WTC11 (cell line): ENCODE results near the gene HNRNPLL. TPM values are rescaled to one million over a fixed set of nuclear protein-coding genes. Genes with fewer than 3 reads are reported as not detected.

Experiments used
- ATAC-seq: fragments of 200-7000 bp; cut with Tn5 transposase; 2 replicates; pipeline ENCODE4 v1.10.0; 2021; ENCODE audit warnings: mild to moderate bottlenecking, moderate library complexity
- CTCF ChIA-PET: fragments of 300-600 bp; sonication (Branson Sonifier 250); formaldehyde crosslinking; loops from one replicate; lab custom pipeline; 2021; ENCODE audit warnings: antibody characterized with exemption; lab: Charles Lee
- POLR2A ChIA-PET: fragments of 350-600 bp; sonication (Branson Sonifier 250); formaldehyde crosslinking; loops from one replicate; lab custom pipeline; 2021; ENCODE audit warnings: antibody characterized with exemption; lab: Charles Lee
- DNase-seq: peaks from one replicate; pipeline ENCODE4 v3.0.0; 2021; ENCODE audit warnings: low spot score
- H3K27ac Mint-ChIP-seq: 2 replicates; pipeline ENCODE4 v1.8.0; 2021; ENCODE audit warnings: mixed read lengths
- H3K27me3 Mint-ChIP-seq: 2 replicates; pipeline ENCODE4 v1.8.0; 2021; ENCODE audit warnings: low read depth, mild to moderate bottlenecking, moderate library complexity, mixed read lengths
- H3K36me3 Mint-ChIP-seq: 2 replicates; pipeline ENCODE4 v1.8.0; 2021; ENCODE audit warnings: mixed read lengths
- H3K4me1 Mint-ChIP-seq: 2 replicates; pipeline ENCODE4 v1.8.0; 2022; ENCODE audit warnings: mixed read lengths
- H3K4me3 Mint-ChIP-seq: 2 replicates; pipeline ENCODE4 v1.8.0; 2021; ENCODE audit warnings: mild to moderate bottlenecking, moderate library complexity, mixed read lengths
- H3K9me3 Mint-ChIP-seq: 2 replicates; pipeline ENCODE4 v1.8.0; 2021; ENCODE audit warnings: mixed read lengths
- ATF2 ChIP-seq: sonication (generic); formaldehyde crosslinking; IDR thresholded peaks from 2 replicates; pipeline ENCODE4 v1.8.1; 2022; ENCODE audit warnings: low read depth, missing genetic modification reagents, borderline replicate concordance
- ATF6 ChIP-seq: sonication (generic); formaldehyde crosslinking; IDR thresholded peaks from 2 replicates; pipeline ENCODE4 v1.8.1; 2023; ENCODE audit warnings: mild to moderate bottlenecking, missing genetic modification reagents
- ERG ChIP-seq: fragments of 250-450 bp; sonication (Bioruptor Pico); IDR thresholded peaks from 2 replicates; pipeline ENCODE4 v1.8.0; 2021; ENCODE audit warnings: mild to moderate bottlenecking
- FOXK1 ChIP-seq: sonication (generic); formaldehyde crosslinking; IDR thresholded peaks from 2 replicates; pipeline ENCODE4 v1.8.0; 2022; ENCODE audit warnings: mild to moderate bottlenecking, moderate library complexity, missing genetic modification reagents
- FOXP4 ChIP-seq: sonication (generic); formaldehyde crosslinking; IDR thresholded peaks from 2 replicates; pipeline ENCODE4 v1.8.0; 2022; ENCODE audit warnings: mild to moderate bottlenecking, missing genetic modification reagents
- GABPB1 ChIP-seq: sonication (generic); formaldehyde crosslinking; IDR thresholded peaks from 2 replicates; pipeline ENCODE4 v1.8.1; 2023; ENCODE audit warnings: mild to moderate bottlenecking, missing genetic modification reagents
- GTF2I ChIP-seq: fragments of 250-450 bp; sonication (Bioruptor Pico); conservative IDR thresholded peaks from 2 replicates; pipeline ENCODE4 v1.4.0; 2021; ENCODE audit warnings: mild to moderate bottlenecking
- MXD4 ChIP-seq: fragments of 250-450 bp; sonication (Bioruptor Pico); IDR thresholded peaks from 2 replicates; pipeline ENCODE4 v1.8.0; 2021; ENCODE audit warnings: mild to moderate bottlenecking, moderate library complexity, borderline replicate concordance
- NR2C2 ChIP-seq: sonication (generic); formaldehyde crosslinking; IDR thresholded peaks from 2 replicates; pipeline ENCODE4 v1.8.0; 2022; ENCODE audit warnings: mild to moderate bottlenecking, missing genetic modification reagents
- RORB ChIP-seq: fragments of 250-450 bp; sonication (Bioruptor Pico); IDR thresholded peaks from 2 replicates; pipeline ENCODE4 v1.9.0; 2021; ENCODE audit warnings: mild to moderate bottlenecking
- TEAD4 ChIP-seq: sonication (generic); formaldehyde crosslinking; IDR thresholded peaks from 2 replicates; pipeline ENCODE4 v1.8.0; 2022; ENCODE audit warnings: mild to moderate bottlenecking, missing genetic modification reagents
- USF1 ChIP-seq: sonication (generic); formaldehyde crosslinking; IDR thresholded peaks from 2 replicates; pipeline ENCODE4 v1.8.0; 2022; ENCODE audit warnings: mild to moderate bottlenecking, missing genetic modification reagents
- USF2 ChIP-seq: sonication (generic); formaldehyde crosslinking; IDR thresholded peaks from 2 replicates; pipeline ENCODE4 v1.8.1; 2023; ENCODE audit warnings: mild to moderate bottlenecking, missing genetic modification reagents, moderate library complexity
- ZBTB43 ChIP-seq: sonication (generic); formaldehyde crosslinking; IDR thresholded peaks from 2 replicates; pipeline ENCODE4 v1.8.1; 2023; ENCODE audit warnings: mild to moderate bottlenecking, missing genetic modification reagents
- ZNF121 ChIP-seq: sonication (generic); formaldehyde crosslinking; IDR thresholded peaks from 2 replicates; pipeline ENCODE4 v1.8.0; 2023; ENCODE audit warnings: missing genetic modification reagents
- ZNF219 ChIP-seq: sonication (generic); formaldehyde crosslinking; IDR thresholded peaks from 2 replicates; pipeline ENCODE4 v1.8.0; 2023; ENCODE audit warnings: missing genetic modification reagents, mild to moderate bottlenecking, borderline replicate concordance
- ZNF396 ChIP-seq: fragments of 250-450 bp; sonication (Bioruptor Pico); IDR thresholded peaks from 2 replicates; pipeline ENCODE4 v1.8.0; 2021; ENCODE audit warnings: mild to moderate bottlenecking, moderate library complexity, borderline replicate concordance
- ZSCAN18 ChIP-seq: fragments of 250-450 bp; sonication (Bioruptor Pico); IDR thresholded peaks from 2 replicates; pipeline ENCODE4 v2.1.2; 2022; ENCODE audit warnings: mild to moderate bottlenecking, moderate library complexity
- total RNA-seq: library from RNA; stranded (reverse); gene quantifications from 3 replicates; pipeline ENCODE4 v1.2.3, GENCODE V29; 2021

Gene HNRNPLL
- total RNA-seq, 1 experiment from 2014 or later = 65.3 TPM

GRCh38 chr2:38523728-38524437 lies 78.8 kb downstream of the HNRNPLL start:
- TF ChIP-seq ZBTB43 (CRISPR knock-in tag) = no peak
- no peak for TF ChIP-seq GTF2I
- TF ChIP-seq MXD4 (CRISPR knock-in tag) = no peak
- no peak for TF ChIP-seq FOXK1 (CRISPR knock-in tag)
- TF ChIP-seq ZNF396 (CRISPR knock-in tag) = no peak
- TF ChIP-seq GABPB1 (CRISPR knock-in tag) = no peak
- TF ChIP-seq ZNF121 (CRISPR knock-in tag) = no peak
- TF ChIP-seq NR2C2 = no peak
- no peak for TF ChIP-seq ATF6 (CRISPR knock-in tag)
- TF ChIP-seq USF1 (CRISPR knock-in tag) = 0 out of 2 replicates have a peak, but pooled peaks have one; percentile 30
- TF ChIP-seq ERG (CRISPR knock-in tag) = no peak
- TF ChIP-seq USF2 (CRISPR knock-in tag) = 0 out of 2 replicates have a peak, but pooled peaks have one; percentile 32
- TF ChIP-seq ZNF219 (CRISPR knock-in tag) = no peak
- TF ChIP-seq RORB = no peak
- no peak overlapping the region for H3K4me3 Mint-ChIP-seq

GRCh38 chr2:38522754-38523349 lies 79.9 kb downstream of the HNRNPLL start:
- H3K36me3 Mint-ChIP-seq = no peaks in the 10 kb centered on the region
- H3K9me3 Mint-ChIP-seq = no peaks in the 10 kb centered on the region
- no peak overlapping the region; the same call in 1 of the 2 replicates for H3K27ac Mint-ChIP-seq
- H3K27me3 Mint-ChIP-seq = peaks cover 7% of the 10 kb centered on the region
- ChIA-PET CTCF (interaction anchor here (0.6 to 6.1 kb wide), 5 partner anchors 13 to 446 kb away, joined by 3 to 24 read pairs (median 3); no protein-coding TSS in a partner anchor), POLR2A (interaction anchor here (1.0 kb wide), 1 partner anchor 12 kb away, joined by 5 read pairs; no protein-coding TSS in a partner anchor)
- no peak overlapping the region for H3K4me3 Mint-ChIP-seq
- H3K4me1 Mint-ChIP-seq = peaks cover 26% of the 10 kb centered on the region
- TF ChIP-seq ATF2 (CRISPR knock-in tag) = no peak
- TF ChIP-seq FOXK1 (CRISPR knock-in tag) = peak; percentile 48; the same call in 1 of the 2 replicates
- no peak for TF ChIP-seq FOXP4 (CRISPR knock-in tag)
- TF ChIP-seq TEAD4 (CRISPR knock-in tag) = no peak
- no peak for TF ChIP-seq ZSCAN18 (CRISPR knock-in tag)
- ATAC-seq (peak; percentile 55), DNase-seq (no peak)

More at GRCh38 chr2:38523728-38524437, 78.8 kb downstream of the HNRNPLL start:
- CTCF ChIA-PET = interaction anchor here (0.6 to 6.1 kb wide), 6 partner anchors 8 to 171 kb away, joined by 3 to 24 read pairs (median 4); no protein-coding TSS in a partner anchor
- H3K36me3 Mint-ChIP-seq = no peaks in the 10 kb centered on the region
- H3K4me1 Mint-ChIP-seq = peaks cover 32% of the 10 kb centered on the region
- DNase-seq (peak; percentile 55), ATAC-seq (peak; percentile 77)
- peaks cover 9% of the 10 kb centered on the region for H3K27me3 Mint-ChIP-seq
- no peak overlapping the region for H3K27ac Mint-ChIP-seq
- POLR2A ChIA-PET = interaction anchor here (1.0 kb wide), 1 partner anchor 13 kb away, joined by 5 read pairs; no protein-coding TSS in a partner anchor
- H3K9me3 Mint-ChIP-seq = no peaks in the 10 kb centered on the region
